ENCODE measurements around the gene GEMIN2.
"Not testable (repeated sequence)": the region's sequence is repeated elsewhere in the genome, so short reads cannot be mapped to it uniquely, and the experiment has no call there.

Gene GEMIN2

DNA sequence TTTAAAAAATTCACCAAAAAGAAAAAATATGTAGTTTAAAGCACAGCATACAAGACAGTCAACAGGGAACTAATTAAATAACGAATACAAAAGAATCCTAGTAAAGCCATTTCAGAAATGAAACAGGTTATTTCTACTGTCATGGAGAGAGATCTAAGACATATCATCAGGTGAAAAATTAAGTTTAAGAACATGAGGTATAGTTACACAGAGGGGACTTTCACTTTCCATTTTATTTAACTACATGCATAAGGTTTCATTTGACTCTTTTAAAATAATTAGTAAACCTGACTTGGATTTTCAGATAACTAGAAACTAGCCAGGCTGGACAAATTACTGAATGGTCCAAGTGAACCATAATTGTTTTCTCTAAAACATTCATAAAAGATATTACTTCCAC lies 22.4 kb upstream of the GEMIN2 start:
- H4K20me1 ChIP-seq (ENCODE audit: insufficient read depth, low read length): no peaks in the 10 kb centered on the region
- H3K4me2 ChIP-seq (ENCODE audit: low read length): no peak overlapping the region
- no peak overlapping the region for H3K4me3 ChIP-seq (ENCODE audit: low read depth, low read length, poor library complexity, severe bottlenecking)
- H3K9me2 ChIP-seq (ENCODE audit: low read depth, low read length): no peaks in the 10 kb centered on the region
- no peaks in the 10 kb centered on the region for H3K79me2 ChIP-seq (ENCODE audit: insufficient read depth, low read length)
- no peak overlapping the region for H3K9ac ChIP-seq (ENCODE audit: low read length)
- H3F3A ChIP-seq (ENCODE audit: insufficient read depth, low read length): no peaks in the 10 kb centered on the region
- H3K27ac ChIP-seq (ENCODE audit: low read depth, low read length, poor library complexity, severe bottlenecking): no peak overlapping the region
- TF ChIP-seq EZH2 (IDR thresholded peaks at IDR 0.05; ENCODE audit: borderline replicate concordance, low read length): no peak
- TF ChIP-seq, protein P1, sequence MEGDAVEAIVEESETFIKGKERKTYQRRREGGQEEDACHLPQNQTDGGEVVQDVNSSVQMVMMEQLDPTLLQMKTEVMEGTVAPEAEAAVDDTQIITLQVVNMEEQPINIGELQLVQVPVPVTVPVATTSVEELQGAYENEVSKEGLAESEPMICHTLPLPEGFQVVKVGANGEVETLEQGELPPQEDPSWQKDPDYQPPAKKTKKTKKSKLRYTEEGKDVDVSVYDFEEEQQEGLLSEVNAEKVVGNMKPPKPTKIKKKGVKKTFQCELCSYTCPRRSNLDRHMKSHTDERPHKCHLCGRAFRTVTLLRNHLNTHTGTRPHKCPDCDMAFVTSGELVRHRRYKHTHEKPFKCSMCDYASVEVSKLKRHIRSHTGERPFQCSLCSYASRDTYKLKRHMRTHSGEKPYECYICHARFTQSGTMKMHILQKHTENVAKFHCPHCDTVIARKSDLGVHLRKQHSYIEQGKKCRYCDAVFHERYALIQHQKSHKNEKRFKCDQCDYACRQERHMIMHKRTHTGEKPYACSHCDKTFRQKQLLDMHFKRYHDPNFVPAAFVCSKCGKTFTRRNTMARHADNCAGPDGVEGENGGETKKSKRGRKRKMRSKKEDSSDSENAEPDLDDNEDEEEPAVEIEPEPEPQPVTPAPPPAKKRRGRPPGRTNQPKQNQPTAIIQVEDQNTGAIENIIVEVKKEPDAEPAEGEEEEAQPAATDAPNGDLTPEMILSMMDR (IDR thresholded peaks at IDR 0.05; ENCODE audit: low read length): no peak
- H3K4me1 ChIP-seq (ENCODE audit: insufficient read depth, low read length, severe bottlenecking): no peaks in the 10 kb centered on the region
- no peak overlapping the region for H2AFZ ChIP-seq (ENCODE audit: low read length)
- H3K27me3 ChIP-seq (ENCODE audit: insufficient read depth, low read length): no peaks in the 10 kb centered on the region
- no peaks in the 10 kb centered on the region for H3K9me3 ChIP-seq (ENCODE audit: low read length)
- peaks cover 71% of the 10 kb centered on the region for H3K36me3 ChIP-seq (ENCODE audit: insufficient read depth, low read length)

DNA sequence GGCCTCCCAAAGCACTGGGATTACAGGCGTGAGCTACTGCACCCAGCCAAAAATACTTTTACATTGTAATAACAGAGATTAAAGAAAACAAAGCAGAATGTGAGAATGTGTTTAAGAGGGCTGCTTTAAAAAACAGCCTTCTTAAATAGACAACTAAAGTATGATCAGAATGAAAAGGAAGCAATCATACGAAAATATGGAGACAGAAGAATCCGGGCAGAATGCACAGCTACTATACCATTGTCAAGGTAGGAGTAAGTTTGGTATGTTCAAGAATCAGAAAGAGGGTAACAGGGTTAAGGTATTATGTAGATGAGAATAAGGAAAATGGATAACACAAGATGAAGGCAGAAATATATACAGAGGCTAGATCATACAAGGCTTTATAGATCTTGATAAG lies 19.6 kb upstream of the GEMIN2 start:
- Histone ChIP-seq H3K4me2 (ENCODE audit: low read length) (no peak overlapping the region), H3K36me3 (ENCODE audit: insufficient read depth, low read length) (peaks cover 52% of the 10 kb centered on the region), H3K79me2 (ENCODE audit: insufficient read depth, low read length) (no peaks in the 10 kb centered on the region; the same call in 1 of the 2 replicates), H3F3A (ENCODE audit: insufficient read depth, low read length) (no peaks in the 10 kb centered on the region), H3K9ac (ENCODE audit: low read length) (no peak overlapping the region), H3K4me1 (ENCODE audit: insufficient read depth, low read length, severe bottlenecking) (peaks cover 11% of the 10 kb centered on the region), H3K9me3 (ENCODE audit: low read length) (no peaks in the 10 kb centered on the region), H3K27me3 (ENCODE audit: insufficient read depth, low read length) (no peaks in the 10 kb centered on the region), H2AFZ (ENCODE audit: low read length) (no peak overlapping the region), H3K4me3 (ENCODE audit: low read depth, low read length, poor library complexity, severe bottlenecking) (no peak overlapping the region), H3K9me2 (ENCODE audit: low read depth, low read length) (no peaks in the 10 kb centered on the region), H4K20me1 (ENCODE audit: insufficient read depth, low read length) (no peaks in the 10 kb centered on the region), H3K27ac (ENCODE audit: low read depth, low read length, poor library complexity, severe bottlenecking) (no peak overlapping the region)
- TF ChIP-seq EZH2 (IDR thresholded peaks at IDR 0.05; ENCODE audit: borderline replicate concordance, low read length): no peak
- TF ChIP-seq, protein P1 (IDR thresholded peaks at IDR 0.05; ENCODE audit: low read length): no peak

DNA sequence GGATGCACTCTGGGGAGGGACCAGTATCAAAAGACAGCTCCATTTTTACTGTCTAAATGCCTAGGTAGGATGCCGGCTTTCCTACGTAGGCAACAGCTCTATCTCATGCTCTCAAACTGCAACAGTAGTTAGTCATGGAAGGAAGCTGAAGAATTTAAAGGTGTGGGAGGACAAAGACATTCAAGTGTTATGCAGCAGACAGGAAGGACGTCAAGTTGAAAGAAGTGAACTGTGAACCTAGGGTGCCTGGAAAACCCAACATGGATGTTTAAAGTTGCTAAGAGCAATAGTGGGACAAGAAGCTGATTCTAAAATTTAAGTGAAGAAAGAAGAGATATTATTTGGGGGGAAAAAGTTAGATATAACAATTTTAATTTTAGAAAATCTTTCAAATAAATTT lies 17.0 kb upstream of the GEMIN2 start:
- H3K4me3 ChIP-seq (ENCODE audit: low read depth, low read length, poor library complexity, severe bottlenecking): no peak overlapping the region

GRCh38 chr14:39099215-39099614 lies 14.9 kb upstream of the GEMIN2 start:
- H3K9me3 ChIP-seq (ENCODE audit: low read length); H3F3A ChIP-seq (ENCODE audit: insufficient read depth, low read length); H3K4me2 ChIP-seq (ENCODE audit: low read length); H4K20me1 ChIP-seq (ENCODE audit: insufficient read depth, low read length); H3K79me2 ChIP-seq (ENCODE audit: insufficient read depth, low read length); H3K4me3 ChIP-seq (ENCODE audit: low read depth, low read length, poor library complexity, severe bottlenecking); H3K27ac ChIP-seq (ENCODE audit: low read depth, low read length, poor library complexity, severe bottlenecking); H3K9me2 ChIP-seq (ENCODE audit: low read depth, low read length); H3K27me3 ChIP-seq (ENCODE audit: insufficient read depth, low read length); H2AFZ ChIP-seq (ENCODE audit: low read length); H3K9ac ChIP-seq (ENCODE audit: low read length): not testable (repeated sequence)
- Histone ChIP-seq H3K36me3 (ENCODE audit: insufficient read depth, low read length) (peaks cover 16% of the 10 kb centered on the region), H3K4me1 (ENCODE audit: insufficient read depth, low read length, severe bottlenecking) (peaks cover 37% of the 10 kb centered on the region)

More for the DNA sequence above, 17.0 kb upstream of the GEMIN2 start:
- Histone ChIP-seq H3K27me3 (ENCODE audit: insufficient read depth, low read length) (no peaks in the 10 kb centered on the region), H3K79me2 (ENCODE audit: insufficient read depth, low read length) (peaks cover 4% of the 10 kb centered on the region), H3K9me2 (ENCODE audit: low read depth, low read length) (no peaks in the 10 kb centered on the region), H3K9me3 (ENCODE audit: low read length) (no peaks in the 10 kb centered on the region), H2AFZ (ENCODE audit: low read length) (no peak overlapping the region), H3K4me1 (ENCODE audit: insufficient read depth, low read length, severe bottlenecking) (peaks cover 27% of the 10 kb centered on the region), H3F3A (ENCODE audit: insufficient read depth, low read length) (no peaks in the 10 kb centered on the region), H4K20me1 (ENCODE audit: insufficient read depth, low read length) (no peaks in the 10 kb centered on the region), H3K36me3 (ENCODE audit: insufficient read depth, low read length) (peaks cover 28% of the 10 kb centered on the region), H3K4me2 (ENCODE audit: low read length) (no peak overlapping the region), H3K9ac (ENCODE audit: low read length) (no peak overlapping the region), H3K27ac (ENCODE audit: low read depth, low read length, poor library complexity, severe bottlenecking) (no peak overlapping the region)
- TF ChIP-seq EZH2 (IDR thresholded peaks at IDR 0.05; ENCODE audit: borderline replicate concordance, low read length): no peak
- TF ChIP-seq, protein P1 (IDR thresholded peaks at IDR 0.05; ENCODE audit: low read length): no peak

Data from OCI-LY1 (cell line).